CD4-positive, alpha-beta memory T cell (primary cell): ENCODE measurements around the gene NEK10. TPM values are rescaled to one million over a fixed set of nuclear protein-coding genes. Genes with fewer than 3 reads are reported as not detected.

ENCODE experiments used
- CTCF ChIA-PET: fragments of 350-600 bp; sonication (Branson Sonifier 250); formaldehyde crosslinking; loops from one replicate; lab custom pipeline; 2021; ENCODE audit warnings: inconsistent platforms; ENCODE audit not compliant: partially characterized antibody; lab: Charles Lee
- POLR2A ChIA-PET: fragments of 350-600 bp; sonication (Branson Sonifier 250); formaldehyde crosslinking; loops from one replicate; lab custom pipeline; 2021; ENCODE audit not compliant: partially characterized antibody; lab: Charles Lee
- DNase-seq, 5 donors: peaks; one replicate each; pipeline versions ENCODE4 v3.0.0 to v3.0.0-alpha.2; 2020 to 2022; ENCODE audit warnings: mixed read lengths in 1 of 5
- H3K27ac ChIP-seq: one replicate; pipeline ENCODE4 v1.7.0; 2013; ENCODE audit warnings: low read depth, low read length
- H3K27me3 ChIP-seq: 2 replicates; pipeline ENCODE4 v1.7.0; 2013; ENCODE audit warnings: mild to moderate bottlenecking, low read length, moderate library complexity; ENCODE audit not compliant: insufficient read depth
- H3K36me3 ChIP-seq: 2 replicates; pipeline ENCODE4 v1.7.0; 2013; ENCODE audit warnings: mild to moderate bottlenecking, low read length, moderate library complexity; ENCODE audit not compliant: insufficient read depth
- H3K4me1 ChIP-seq: 2 replicates; pipeline ENCODE4 v1.7.0; 2013; ENCODE audit warnings: mild to moderate bottlenecking, low read length, moderate library complexity; ENCODE audit not compliant: insufficient read depth
- H3K4me3 ChIP-seq, 2 donors: one replicate each; pipeline ENCODE4 v1.7.0; 2013; ENCODE audit warnings: low read length in 2 of 2, mild to moderate bottlenecking in 1 of 2
- H3K9me3 ChIP-seq, 2 donors: one replicate each; pipeline ENCODE4 v1.7.0; 2013; ENCODE audit warnings: low read length in 2 of 2, control low read depth in 1 of 2; ENCODE audit not compliant: control insufficient read depth in 1 of 2
- H3K27ac Mint-ChIP-seq, 7 donors: one replicate each; pipeline ENCODE4 v1.8.0; 2020 to 2021; ENCODE audit warnings: mixed read lengths in 7 of 7, mild to moderate bottlenecking in 6 of 7, inconsistent platforms in 3 of 7, moderate library complexity in 3 of 7
- H3K27me3 Mint-ChIP-seq, 2 donors: one replicate each; pipeline ENCODE4 v1.8.0; 2020 to 2021; ENCODE audit warnings: mixed read lengths in 2 of 2
- H3K36me3 Mint-ChIP-seq, 2 donors: one replicate each; pipeline ENCODE4 v1.8.0; 2020 to 2021; ENCODE audit warnings: mixed read lengths in 2 of 2, inconsistent platforms in 1 of 2, mild to moderate bottlenecking in 1 of 2
- H3K4me1 Mint-ChIP-seq, 4 donors: one replicate each; pipeline ENCODE4 v1.8.0; 2020 to 2021; ENCODE audit warnings: mixed read lengths in 4 of 4, mild to moderate bottlenecking in 1 of 4
- H3K4me3 Mint-ChIP-seq, 8 donors: one replicate each; pipeline ENCODE4 v1.8.0; 2020 to 2021; ENCODE audit warnings: mixed read lengths in 8 of 8, mild to moderate bottlenecking in 7 of 8, moderate library complexity in 6 of 8, inconsistent platforms in 3 of 8
- H3K9me3 Mint-ChIP-seq, 8 donors: one replicate each; pipeline ENCODE4 v1.8.0; 2020 to 2021; ENCODE audit warnings: mixed read lengths in 8 of 8, mild to moderate bottlenecking in 5 of 8, inconsistent platforms in 3 of 8, moderate library complexity in 1 of 8
- intact Hi-C: fragments of 100-400 bp; cut with micrococcal nuclease; formaldehyde crosslinking; loops from one replicate; pipeline ENCODE4 v1.15.1; 2023
- polyA plus RNA-seq, 2 donors: library from polyadenylated mRNA; unstranded; fragments of 300-500 nt; fragmentation: Illumina TruSeq; gene quantifications; one replicate each; pipeline ENCODE4 v1.2.3, GENCODE V29; 2021
- total RNA-seq, 2 experiments: library from RNA; stranded (reverse); gene quantifications; one replicate each; pipeline ENCODE4 v1.2.3, GENCODE V29; 2021

NEK10 gene
- total and polyA plus RNA-seq, 4 experiments from 2014 or later = 0.10 to 2.7 (median 1.4) TPM; not detected in 1

- H3K9me3 Mint-ChIP-seq = no peaks in the 10 kb centered on the region
- POLR2A ChIA-PET = no interaction called here
Measured at GRCh38 chr3:27176256-27176655, 192.9 kb downstream of the NEK10 start.

GRCh38 chr3:27174530-27174929 lies 194.7 kb downstream of the NEK10 start:
- Histone ChIP-seq H3K36me3 (no peaks in the 10 kb centered on the region), H3K27ac (no peak overlapping the region), H3K9me3 (no peaks in the 10 kb centered on the region), H3K27me3 (no peaks in the 10 kb centered on the region), H3K4me3 (no peak overlapping the region), H3K4me1 (no peaks in the 10 kb centered on the region)
- CTCF ChIA-PET = no interaction called here
- H3K4me3 Mint-ChIP-seq = no peak overlapping the region
- H3K27ac Mint-ChIP-seq = no peak overlapping the region
- DNase-seq = no peak
- intact Hi-C loops = loop anchor here (10.0 kb wide), 1 partner anchor 110 kb away; no protein-coding TSS in a partner anchor
- POLR2A ChIA-PET = no interaction called here
- H3K9me3 Mint-ChIP-seq = peaks cover 0 to 2% (median 0%) of the 10 kb centered on the region in 8 donors
- H3K36me3 Mint-ChIP-seq = no peaks in the 10 kb centered on the region
- no peaks in the 10 kb centered on the region for H3K4me1 Mint-ChIP-seq
- H3K27me3 Mint-ChIP-seq = peaks cover 0 to 3% of the 10 kb centered on the region in 2 donors

More at GRCh38 chr3:27176256-27176655, 192.9 kb downstream of the NEK10 start:
- H3K27ac ChIP-seq = no peak overlapping the region
- no peaks in the 10 kb centered on the region for H3K36me3 ChIP-seq
- DNase-seq = no peak
- intact Hi-C loops = loop anchor here (10.0 kb wide), 1 partner anchor 109 kb away; no protein-coding TSS in a partner anchor
- Mint-ChIP-seq H3K36me3 (no peaks in the 10 kb centered on the region), H3K4me3 (no peak overlapping the region), H3K4me1 (no peaks in the 10 kb centered on the region), H3K27ac (no peak overlapping the region), H3K27me3 (no peaks in the 10 kb centered on the region)
- no peaks in the 10 kb centered on the region for H3K27me3 ChIP-seq
- H3K9me3 ChIP-seq = no peaks in the 10 kb centered on the region
- no peak overlapping the region for H3K4me3 ChIP-seq
- CTCF ChIA-PET = no interaction called here
- no peaks in the 10 kb centered on the region for H3K4me1 ChIP-seq

DNA sequence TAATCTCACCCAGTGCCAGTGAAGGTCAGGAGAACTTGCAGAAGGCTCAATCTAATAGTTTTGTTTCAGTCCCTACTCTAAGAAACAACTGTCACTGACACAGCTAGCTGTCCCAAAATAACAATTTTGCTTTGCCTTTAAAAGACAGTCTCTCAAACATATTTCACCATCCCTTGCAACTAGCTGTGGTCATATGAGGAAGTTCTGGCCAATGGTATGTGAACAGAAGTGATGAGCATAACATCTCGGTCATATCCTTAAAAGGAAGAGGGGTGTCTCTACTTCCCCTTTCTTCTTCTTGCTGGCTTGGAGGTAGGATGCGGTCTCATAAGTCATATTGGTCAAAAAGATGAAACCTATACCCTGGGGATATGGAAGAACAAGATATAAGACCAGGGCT lies 198.1 kb downstream of the NEK10 start:
- ChIA-PET CTCF (no interaction called here), POLR2A (no interaction called here)
- intact Hi-C loops = loop anchor here (10.0 kb wide), 1 partner anchor 114 kb away; no protein-coding TSS in a partner anchor
- H3K4me3 ChIP-seq = no peak overlapping the region
- no peaks in the 10 kb centered on the region for H3K36me3 ChIP-seq
- Mint-ChIP-seq H3K27ac (no peak overlapping the region), H3K36me3 (no peaks in the 10 kb centered on the region), H3K9me3 (peaks cover 0 to 2% (median 0%) of the 10 kb centered on the region in 8 donors), H3K27me3 (peaks cover 0 to 3% of the 10 kb centered on the region in 2 donors), H3K4me1 (no peaks in the 10 kb centered on the region), H3K4me3 (no peak overlapping the region)
- H3K27me3 ChIP-seq = no peaks in the 10 kb centered on the region
- no peaks in the 10 kb centered on the region for H3K4me1 ChIP-seq
- no peak for DNase-seq
- no peaks in the 10 kb centered on the region for H3K9me3 ChIP-seq
- H3K27ac ChIP-seq = no peak overlapping the region

GRCh38 chr3:27166888-27167287 lies 202.3 kb downstream of the NEK10 start:
- peaks cover 0 to 3% of the 10 kb centered on the region in 2 donors for H3K27me3 Mint-ChIP-seq
- H3K4me1 Mint-ChIP-seq = no peaks in the 10 kb centered on the region
- no peak overlapping the region for H3K4me3 Mint-ChIP-seq
- no peaks in the 10 kb centered on the region for H3K27me3 ChIP-seq
- no peak overlapping the region for H3K27ac ChIP-seq
- intact Hi-C loops = no loop called here
- no peaks in the 10 kb centered on the region for H3K4me1 ChIP-seq
- DNase-seq = no peak
- no peaks in the 10 kb centered on the region for H3K36me3 Mint-ChIP-seq
- CTCF ChIA-PET = no interaction called here
- H3K4me3 ChIP-seq = no peak overlapping the region
- POLR2A ChIA-PET = no interaction called here
- H3K9me3 Mint-ChIP-seq = peaks cover 0 to 2% (median 0%) of the 10 kb centered on the region in 8 donors
- H3K36me3 ChIP-seq = no peaks in the 10 kb centered on the region
- no peak overlapping the region for H3K27ac Mint-ChIP-seq
- H3K9me3 ChIP-seq = no peaks in the 10 kb centered on the region

DNA sequence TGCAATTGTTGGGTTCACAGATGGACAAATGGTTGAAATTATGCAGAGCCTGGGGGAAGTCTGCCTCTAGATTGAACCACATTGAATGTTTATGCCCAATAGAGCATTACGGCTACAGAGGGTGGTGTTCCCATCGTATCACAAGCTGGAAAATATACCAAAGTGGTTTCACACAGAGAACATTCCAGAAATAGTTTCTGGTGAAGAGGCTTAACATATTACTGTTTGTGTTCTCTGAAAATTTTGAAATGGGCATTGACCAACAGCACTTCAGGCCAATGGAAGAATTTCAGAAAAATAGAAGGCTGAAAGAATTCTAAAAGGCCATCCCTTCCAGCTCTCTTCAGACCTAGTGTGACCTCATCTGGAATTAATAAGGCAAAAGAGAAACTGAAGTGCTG lies 203.9 kb downstream of the NEK10 start:
- Histone ChIP-seq H3K4me3 (no peak overlapping the region), H3K27ac (no peak overlapping the region), H3K36me3 (no peaks in the 10 kb centered on the region), H3K9me3 (no peaks in the 10 kb centered on the region), H3K4me1 (no peaks in the 10 kb centered on the region), H3K27me3 (no peaks in the 10 kb centered on the region)
- no peak for DNase-seq
- H3K36me3 Mint-ChIP-seq = no peaks in the 10 kb centered on the region
- intact Hi-C loops = no loop called here
- no peak overlapping the region for H3K4me3 Mint-ChIP-seq
- peaks cover 0 to 2% (median 0%) of the 10 kb centered on the region in 8 donors for H3K9me3 Mint-ChIP-seq
- ChIA-PET POLR2A (no interaction called here), CTCF (no interaction called here)
- H3K27me3 Mint-ChIP-seq = no peaks in the 10 kb centered on the region
- H3K4me1 Mint-ChIP-seq = no peaks in the 10 kb centered on the region
- no peak overlapping the region for H3K27ac Mint-ChIP-seq

DNA sequence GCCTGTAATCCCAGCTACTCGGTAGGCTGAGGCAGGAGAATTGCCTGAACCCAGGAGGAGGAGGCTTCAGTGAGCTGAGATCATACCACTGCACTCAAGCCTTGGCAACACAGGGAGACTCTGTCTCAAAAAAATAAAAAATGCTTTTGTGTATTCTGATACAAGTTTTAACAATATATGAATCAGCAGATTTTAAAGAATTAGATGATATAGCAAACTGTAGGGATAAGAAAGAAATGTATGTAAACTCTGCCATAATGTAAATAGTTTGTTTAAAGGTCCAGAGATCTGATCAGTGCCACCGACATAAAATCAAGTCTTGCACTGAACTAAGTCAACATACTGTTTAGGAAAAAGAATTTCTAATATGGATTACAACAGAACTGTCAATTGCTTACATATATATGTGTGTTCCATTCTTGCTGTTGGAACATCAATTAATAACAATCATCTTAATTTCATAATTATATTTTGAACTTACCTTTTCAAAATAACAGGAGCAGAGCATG lies 208.3 kb downstream of the NEK10 start:
- H3K36me3 Mint-ChIP-seq = no peaks in the 10 kb centered on the region
- H3K27ac Mint-ChIP-seq = no peak overlapping the region
- no peaks in the 10 kb centered on the region for H3K4me1 Mint-ChIP-seq
- Histone ChIP-seq H3K9me3 (no peaks in the 10 kb centered on the region), H3K27ac (no peak overlapping the region), H3K4me3 (no peak overlapping the region), H3K36me3 (no peaks in the 10 kb centered on the region), H3K27me3 (no peaks in the 10 kb centered on the region), H3K4me1 (no peaks in the 10 kb centered on the region)
- intact Hi-C loops = no loop called here
- H3K9me3 Mint-ChIP-seq = peaks cover 0 to 2% (median 0%) of the 10 kb centered on the region in 8 donors
- POLR2A ChIA-PET = no interaction called here
- no peak overlapping the region for H3K4me3 Mint-ChIP-seq
- no peaks in the 10 kb centered on the region for H3K27me3 Mint-ChIP-seq
- CTCF ChIA-PET = no interaction called here
- DNase-seq = no peak

GRCh38 chr3:27160146-27160545 lies 209.0 kb downstream of the NEK10 start:
- no peaks in the 10 kb centered on the region for H3K4me1 ChIP-seq
- no peaks in the 10 kb centered on the region for H3K9me3 ChIP-seq
- H3K27me3 Mint-ChIP-seq = no peaks in the 10 kb centered on the region
- no peak overlapping the region for H3K4me3 ChIP-seq
- H3K4me1 Mint-ChIP-seq = no peaks in the 10 kb centered on the region
- intact Hi-C loops = no loop called here
- no peaks in the 10 kb centered on the region for H3K27me3 ChIP-seq
- peaks cover 0 to 2% (median 0%) of the 10 kb centered on the region in 8 donors for H3K9me3 Mint-ChIP-seq
- POLR2A ChIA-PET = no interaction called here
- CTCF ChIA-PET = no interaction called here
- H3K36me3 ChIP-seq = no peaks in the 10 kb centered on the region
- H3K27ac Mint-ChIP-seq = no peak overlapping the region
- no peak for DNase-seq
- H3K27ac ChIP-seq = no peak overlapping the region
- no peaks in the 10 kb centered on the region for H3K36me3 Mint-ChIP-seq
- no peak overlapping the region for H3K4me3 Mint-ChIP-seq
